ENCODE results near the gene MAP2K7.

DNA sequence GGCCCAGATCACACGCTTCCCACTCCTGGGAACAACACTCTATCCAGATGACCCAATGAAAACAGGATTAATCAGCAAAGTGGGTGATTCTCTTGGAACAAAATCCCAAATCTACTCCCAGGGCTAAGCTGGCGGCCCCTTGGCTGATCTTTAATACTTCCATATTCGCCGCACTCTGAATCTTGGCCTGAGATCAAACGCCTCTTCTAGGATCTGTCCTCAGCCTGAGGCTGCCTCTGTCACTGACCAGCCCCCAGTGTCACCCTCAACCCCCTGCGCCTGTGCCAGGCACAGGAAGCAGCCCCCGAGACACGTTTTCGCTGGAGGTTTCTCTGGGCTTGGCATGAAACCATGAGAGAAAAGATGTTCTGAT is 24.6 kb downstream of the MAP2K7 start:
- TF ChIP-seq, protein P1, sequence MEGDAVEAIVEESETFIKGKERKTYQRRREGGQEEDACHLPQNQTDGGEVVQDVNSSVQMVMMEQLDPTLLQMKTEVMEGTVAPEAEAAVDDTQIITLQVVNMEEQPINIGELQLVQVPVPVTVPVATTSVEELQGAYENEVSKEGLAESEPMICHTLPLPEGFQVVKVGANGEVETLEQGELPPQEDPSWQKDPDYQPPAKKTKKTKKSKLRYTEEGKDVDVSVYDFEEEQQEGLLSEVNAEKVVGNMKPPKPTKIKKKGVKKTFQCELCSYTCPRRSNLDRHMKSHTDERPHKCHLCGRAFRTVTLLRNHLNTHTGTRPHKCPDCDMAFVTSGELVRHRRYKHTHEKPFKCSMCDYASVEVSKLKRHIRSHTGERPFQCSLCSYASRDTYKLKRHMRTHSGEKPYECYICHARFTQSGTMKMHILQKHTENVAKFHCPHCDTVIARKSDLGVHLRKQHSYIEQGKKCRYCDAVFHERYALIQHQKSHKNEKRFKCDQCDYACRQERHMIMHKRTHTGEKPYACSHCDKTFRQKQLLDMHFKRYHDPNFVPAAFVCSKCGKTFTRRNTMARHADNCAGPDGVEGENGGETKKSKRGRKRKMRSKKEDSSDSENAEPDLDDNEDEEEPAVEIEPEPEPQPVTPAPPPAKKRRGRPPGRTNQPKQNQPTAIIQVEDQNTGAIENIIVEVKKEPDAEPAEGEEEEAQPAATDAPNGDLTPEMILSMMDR (conservative IDR thresholded peaks at IDR 0.05 in 1 of 2, IDR thresholded peaks at IDR 0.05 in 1 of 2; ENCODE audit: low read depth in 1 of 2, low read length in 2 of 2) = no peak
- no peak for TF ChIP-seq EZH2 (IDR thresholded peaks at IDR 0.05; ENCODE audit: low read length, missing control alignments)

Data from fibroblast of lung (primary cell).